GM19043 (cell line): ENCODE data around the gene ING2.
"Not testable (repeated sequence)": the region's sequence is repeated elsewhere in the genome, so short reads cannot be mapped to it uniquely, and the experiment has no call there.

Source experiments
- ATAC-seq: cut with Tn5 transposase; IDR thresholded peaks from one replicate; pipeline ENCODE4 v1.9.1; 2021; ENCODE audit warnings: low read depth; ENCODE audit not compliant: unreplicated experiment

Gene ING2

GRCh38 chr4:183504930-183505610 lies at the start of gene ING2:
Gene ING2 (plus strand): TSS chr4:183505058. CDS start chr4:183505196, 138 bp downstream.
- peak; percentile 36 for ATAC-seq

DNA sequence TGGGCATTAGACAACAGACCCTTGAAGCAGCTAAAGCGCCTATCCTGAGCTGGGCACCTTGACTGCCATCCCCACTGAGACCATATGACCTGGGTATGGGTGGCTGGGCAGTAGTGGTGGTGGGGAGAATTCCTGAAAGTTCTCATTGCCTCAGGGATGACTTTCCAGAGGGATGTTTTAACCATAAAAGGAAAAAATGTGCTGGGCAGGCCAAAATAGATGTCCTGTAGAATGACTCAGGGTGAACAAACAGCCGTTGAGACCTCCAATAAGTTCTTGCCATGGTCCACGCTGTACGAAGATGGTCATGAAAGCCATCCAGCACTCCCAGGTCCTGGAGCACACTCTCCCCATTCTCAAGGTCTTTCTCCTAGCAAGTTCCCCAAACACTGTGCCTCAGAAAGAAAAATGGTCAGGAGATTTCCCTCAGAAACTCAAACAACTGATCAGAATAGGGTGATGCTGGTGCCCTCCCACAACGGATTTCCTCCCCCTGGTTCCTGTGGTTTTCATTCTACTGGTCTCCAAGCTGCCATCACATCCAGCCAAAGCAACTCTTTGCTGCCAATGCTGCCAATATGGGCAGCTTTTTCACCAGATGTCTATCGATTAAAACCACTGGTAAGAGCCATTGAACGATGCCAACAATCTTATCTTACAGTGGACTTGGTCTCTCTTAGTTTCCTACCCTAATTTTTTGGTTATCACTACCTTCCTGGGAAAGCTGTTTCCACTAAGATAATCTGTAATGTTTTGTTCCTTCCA lies 49.2 kb upstream of the ING2 start:
- no peak for ATAC-seq

- ATAC-seq, result no peak
Observed at GRCh38 chr4:183458005-183458404, 46.9 kb upstream of the ING2 start.

DNA sequence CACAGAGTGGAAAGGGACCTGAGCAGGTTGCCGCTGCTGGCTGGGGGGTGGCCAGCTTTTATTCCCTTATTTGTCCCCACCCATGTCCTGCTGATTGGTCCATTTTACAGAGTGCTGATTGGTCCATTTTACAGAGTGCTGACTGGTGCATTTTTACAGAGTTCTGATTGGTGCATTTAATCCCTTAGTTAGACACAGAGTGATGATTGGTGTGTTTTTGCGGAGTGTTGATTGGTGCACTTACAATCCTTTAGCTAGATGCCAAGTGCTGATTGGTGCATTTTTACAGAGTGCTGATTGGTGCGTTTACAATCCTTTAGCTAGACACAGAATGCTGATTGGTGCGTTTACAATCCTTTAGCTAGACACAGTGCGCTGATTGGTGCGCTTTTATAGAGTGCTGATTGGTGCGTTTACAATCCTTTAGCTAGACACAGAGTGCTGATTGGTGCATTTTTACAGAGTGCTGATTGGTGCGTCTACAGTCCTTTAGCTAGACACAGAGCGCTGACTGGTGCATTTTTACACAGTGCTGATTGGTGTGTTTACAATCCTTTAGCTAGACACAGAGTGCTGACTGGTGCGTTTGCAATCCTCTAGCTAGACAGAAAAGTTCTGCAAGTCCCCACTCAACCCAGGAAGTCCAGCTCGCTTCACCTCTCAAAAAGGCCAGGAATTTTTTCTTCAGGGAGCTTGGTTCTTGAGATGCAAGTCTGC lies 40.8 kb upstream of the ING2 start:
- not testable (repeated sequence) for ATAC-seq

DNA sequence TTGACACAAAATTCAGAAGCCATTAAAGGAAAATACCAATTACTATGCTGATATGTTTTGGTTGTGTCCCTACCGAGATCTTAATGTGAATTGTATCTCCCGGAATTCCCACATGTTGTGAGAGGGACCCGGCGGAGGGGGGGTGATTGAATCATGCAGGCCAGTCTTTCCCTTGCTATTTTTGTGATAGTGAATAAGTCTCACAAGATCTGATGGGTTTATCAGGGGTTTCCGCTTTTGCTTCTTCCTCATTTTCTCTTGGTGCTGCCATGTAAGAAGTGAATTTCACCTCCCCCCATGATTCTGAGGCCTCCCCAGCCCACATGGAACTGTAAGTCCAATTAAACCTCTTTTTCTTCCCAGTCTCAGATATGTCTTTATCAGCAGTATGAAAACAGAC lies 39.0 kb upstream of the ING2 start:
- not testable (repeated sequence) for ATAC-seq

- no peak for ATAC-seq
Observed at GRCh38 chr4:183467246-183467645, 37.6 kb upstream of the ING2 start.

GRCh38 chr4:183468210-183469095 lies 36.4 kb upstream of the ING2 start:
- no peak for ATAC-seq

DNA sequence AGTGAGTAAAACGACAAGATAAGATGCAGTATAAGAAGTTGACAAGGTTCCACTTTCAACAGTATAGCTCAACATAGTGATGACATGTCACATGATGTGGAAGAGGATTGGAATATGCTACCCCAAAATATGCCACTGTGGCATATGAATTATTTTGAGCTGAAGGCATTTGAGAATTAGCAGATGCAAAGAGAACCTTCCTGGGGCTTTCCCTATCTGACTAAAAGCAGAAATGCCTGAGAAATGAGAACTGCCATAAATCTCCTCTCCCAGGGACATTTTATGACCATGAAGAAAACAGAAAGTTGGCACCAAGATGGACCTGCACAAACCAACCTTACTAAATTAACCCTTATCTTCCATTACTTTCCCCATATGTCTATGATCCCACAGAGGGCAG lies 35.6 kb upstream of the ING2 start:
- ATAC-seq, result no peak

DNA sequence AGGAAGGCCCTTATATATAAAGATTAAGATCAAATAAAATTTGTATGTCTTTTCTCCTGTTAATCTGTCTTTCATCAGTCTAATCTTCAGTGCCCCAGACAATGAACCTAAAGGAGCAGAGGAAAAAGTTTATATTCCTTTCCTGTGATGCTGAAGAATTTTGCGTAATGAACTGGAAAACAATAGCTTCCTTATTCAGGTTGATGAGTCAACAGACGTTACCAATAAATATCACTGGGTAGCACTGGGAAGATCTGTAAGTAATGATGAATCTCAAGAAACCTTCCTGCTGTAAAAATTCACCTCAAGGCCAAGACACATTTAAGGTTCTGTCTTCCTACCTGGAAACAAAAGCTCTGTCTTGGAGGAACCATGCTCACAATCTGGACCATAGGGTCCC lies 34.9 kb upstream of the ING2 start:
- no peak for ATAC-seq

- ATAC-seq, result no peak
Observed at GRCh38 chr4:183470821-183471220, 34.0 kb upstream of the ING2 start.

DNA sequence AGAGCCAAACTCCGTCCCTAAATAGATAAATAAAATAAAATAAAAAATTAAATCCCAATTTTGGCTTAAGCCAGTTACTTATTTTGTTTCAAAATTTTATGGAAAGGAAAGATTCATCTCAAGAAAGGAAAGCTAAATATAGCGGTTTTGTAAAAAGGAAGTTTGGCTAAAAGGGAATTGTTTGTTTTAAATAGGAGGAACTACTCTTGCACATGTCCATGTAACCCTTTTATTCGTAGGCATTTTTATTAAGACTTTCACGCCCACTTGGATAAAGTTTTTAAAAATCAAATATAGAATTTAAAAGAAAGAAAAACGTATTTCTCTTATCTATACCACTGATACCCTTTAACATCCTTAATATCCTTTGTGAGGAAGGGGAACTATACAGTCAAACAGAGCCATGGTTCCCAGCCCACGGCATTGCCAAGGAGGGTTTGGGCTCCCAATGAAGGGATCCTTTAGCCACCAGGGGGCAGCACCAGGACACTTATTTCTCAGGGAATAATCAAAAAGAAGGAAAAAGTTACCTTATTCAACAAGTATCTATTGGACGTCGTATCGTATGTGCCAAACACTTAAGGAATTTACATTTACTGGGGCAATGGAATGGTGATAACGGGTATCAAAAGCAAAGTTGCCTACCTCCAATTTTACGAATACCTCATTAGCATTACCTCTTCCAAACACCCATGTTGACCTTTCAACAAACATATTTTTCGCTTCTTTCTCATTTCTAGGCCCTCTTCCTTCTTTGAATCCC lies 32.7 kb upstream of the ING2 start:
- ATAC-seq, result peak; percentile 71

DNA sequence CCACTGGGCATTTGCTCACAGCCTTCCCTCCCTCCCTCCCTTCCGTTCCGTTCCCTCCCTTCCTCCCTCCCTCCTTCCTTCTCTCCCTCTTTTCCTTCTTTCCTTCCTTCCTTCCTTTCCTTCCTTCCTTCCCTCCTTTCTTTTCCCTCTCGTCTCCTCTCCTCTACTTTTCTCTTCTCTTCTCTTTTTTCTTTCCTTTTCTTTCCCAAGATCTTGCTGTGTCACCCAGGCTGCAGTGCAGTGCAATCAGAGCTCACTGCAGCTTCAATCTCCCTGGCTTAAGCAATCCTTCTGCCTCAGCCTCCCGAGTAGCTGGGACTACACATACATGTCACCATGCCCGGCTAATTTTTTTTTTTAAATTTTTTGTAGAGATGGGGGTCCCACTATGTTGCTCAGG lies 26.7 kb upstream of the ING2 start:
- no peak for ATAC-seq

DNA sequence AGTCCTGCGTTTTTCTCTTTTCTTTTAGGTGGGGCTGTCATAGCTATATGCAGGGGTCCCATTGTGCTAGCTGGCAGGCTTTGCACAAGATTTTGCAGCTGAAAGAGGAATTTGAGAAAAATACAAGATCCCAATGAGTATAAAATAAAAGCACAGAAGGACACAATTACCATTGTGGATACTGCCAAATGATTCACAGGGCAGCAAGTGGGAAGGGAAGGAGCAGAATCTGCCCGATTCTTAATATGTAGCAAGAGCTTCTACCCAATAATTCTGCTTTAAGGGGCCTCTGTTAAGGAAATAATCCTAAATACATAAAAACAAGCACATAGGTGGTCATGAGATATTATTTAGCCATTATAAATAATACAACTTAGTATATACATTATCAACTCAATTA lies 25.9 kb upstream of the ING2 start:
- ATAC-seq, result no peak

GRCh38 chr4:183482515-183483095 lies 22.3 kb upstream of the ING2 start:
- not testable (repeated sequence) for ATAC-seq

DNA sequence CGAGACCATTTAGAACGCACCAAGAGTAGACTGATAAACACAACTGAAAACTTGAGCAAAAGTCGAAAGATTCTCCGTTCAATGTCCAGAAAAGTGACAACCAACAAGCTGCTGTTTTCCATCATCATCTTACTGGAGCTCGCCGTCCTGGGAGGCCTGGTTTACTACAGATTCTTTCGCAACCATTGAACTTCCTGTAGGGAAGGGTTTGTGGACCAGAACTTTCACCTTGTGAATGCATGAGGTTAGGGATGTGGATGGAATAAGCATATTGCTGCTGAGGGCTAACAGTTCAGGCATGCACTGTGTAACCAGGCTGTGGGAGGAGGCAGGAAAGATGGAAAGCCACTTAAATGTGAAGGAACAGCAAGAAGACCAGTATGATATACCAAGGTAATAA lies 20.9 kb upstream of the ING2 start:
- no peak for ATAC-seq

DNA sequence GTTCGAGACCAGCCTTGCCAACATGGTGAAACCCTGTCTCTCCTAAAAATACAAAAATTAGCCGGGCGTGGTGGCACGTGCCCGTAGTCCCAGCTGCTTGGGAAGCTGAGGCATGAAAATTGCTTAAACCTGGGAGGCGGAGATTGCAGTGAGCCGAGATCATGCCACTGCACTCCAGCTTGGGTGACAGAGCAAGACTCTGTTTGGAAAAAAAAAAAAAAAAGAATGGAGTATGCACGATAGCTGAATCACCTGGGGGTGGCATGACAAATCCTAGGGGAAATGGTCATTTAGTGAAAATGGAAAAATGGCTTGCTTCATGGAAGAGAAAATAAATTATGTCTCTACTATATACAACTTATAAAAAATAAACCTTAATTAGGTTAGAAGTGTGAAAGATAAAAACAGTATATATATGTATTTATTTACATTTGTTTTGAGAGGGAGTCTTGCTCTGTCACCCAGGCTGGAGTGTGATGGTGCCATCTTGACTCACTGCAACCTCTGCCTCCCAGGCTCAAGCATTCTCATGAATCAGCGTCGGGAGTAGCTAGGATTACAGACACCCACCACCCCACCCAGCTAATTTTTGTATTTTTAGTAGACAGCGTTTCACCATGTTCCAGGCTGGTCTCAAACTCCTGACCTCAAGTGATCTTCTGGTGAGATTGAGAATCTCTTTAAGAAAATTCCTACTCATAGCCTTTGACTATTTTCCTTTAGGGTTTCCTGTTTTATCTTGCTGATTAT lies 19.3 kb upstream of the ING2 start:
- no peak for ATAC-seq

DNA sequence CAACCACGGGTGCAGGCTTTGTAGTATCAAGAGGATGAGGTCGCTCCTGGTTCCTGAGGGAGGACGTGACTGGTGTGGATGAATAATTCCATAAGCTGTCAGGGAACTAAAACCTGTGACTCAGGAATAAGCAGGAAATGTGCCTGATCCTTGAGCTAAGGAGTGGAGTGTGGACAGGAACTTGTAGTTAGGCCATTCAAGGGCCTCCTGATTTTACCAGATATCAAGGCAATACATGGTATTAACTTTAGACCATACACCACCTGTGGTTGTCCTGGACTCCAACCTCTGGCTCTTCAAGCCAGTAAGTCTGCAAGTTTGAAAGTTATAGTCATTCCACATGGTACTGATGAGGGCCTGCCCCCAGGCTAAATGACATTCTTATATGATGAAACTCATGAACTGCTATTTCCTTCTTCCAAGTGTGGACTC lies 12.1 kb upstream of the ING2 start:
- no peak for ATAC-seq

GRCh38 chr4:183493246-183493645 lies 11.6 kb upstream of the ING2 start:
- ATAC-seq, result no peak

- ATAC-seq, result no peak
Observed at GRCh38 chr4:183495184-183495583, 9.7 kb upstream of the ING2 start.
